H1 (cell line): Measurements from ENCODE around the gene SNAP25. TPM values are rescaled to one million over a fixed set of nuclear protein-coding genes. Genes with fewer than 3 reads are reported as not detected.

Experiments
- CREB1 ChIP-seq: IDR thresholded peaks from 2 replicates; pipeline ENCODE4 v1.6.1; 2012; ENCODE audit warnings: inconsistent platforms
- HDAC6 ChIP-seq: IDR thresholded peaks from one replicate; pipeline ENCODE4 v1.7.1; 2012; ENCODE audit warnings: low read depth, mild to moderate bottlenecking, inconsistent platforms, low read length, moderate library complexity
- JUN ChIP-seq: IDR thresholded peaks from 2 replicates; pipeline ENCODE4 v1.6.1; 2011; ENCODE audit warnings: low read depth, mild to moderate bottlenecking, improper control_type of control experiment, low read length
- KDM4A ChIP-seq: IDR thresholded peaks from one replicate; pipeline ENCODE4 v1.7.1; 2012; ENCODE audit warnings: low read depth, mild to moderate bottlenecking, moderate library complexity, low read length, inconsistent platforms; ENCODE audit not compliant: severe bottlenecking
- MAFK ChIP-seq: IDR thresholded peaks from 2 replicates; pipeline ENCODE4 v1.6.1; 2012; ENCODE audit warnings: low read depth, mild to moderate bottlenecking, improper control_type of control experiment, low read length
- NRF1 ChIP-seq: IDR thresholded peaks from 2 replicates; pipeline ENCODE4 v1.6.1; 2011; ENCODE audit warnings: mild to moderate bottlenecking, low read depth, low read length, improper control_type of control experiment
- RFX5 ChIP-seq: IDR thresholded peaks from 2 replicates; pipeline ENCODE4 v1.6.1; 2011; ENCODE audit warnings: low read depth, low read length, improper control_type of control experiment, borderline replicate concordance
- SIX5 ChIP-seq: IDR thresholded peaks from 2 replicates; pipeline ENCODE4 v1.6.1; 2011; ENCODE audit warnings: mild to moderate bottlenecking, low read depth, low read length
- SRF ChIP-seq: IDR thresholded peaks from 2 replicates; pipeline ENCODE4 v1.6.1; 2011; ENCODE audit warnings: mild to moderate bottlenecking, low read depth, low read length, moderate library complexity
- ZNF274 ChIP-seq: IDR thresholded peaks from 2 replicates; pipeline ENCODE4 v1.7.0; 2012; ENCODE audit warnings: low read length, borderline replicate concordance; ENCODE audit errors: extremely low read depth
- polyA plus RNA-seq, 7 experiments: library from polyadenylated mRNA; depleted of rRNA in 3 of 7; stranded (reverse) in 5 of 7; unstranded in 2 of 7; fragments of >200 nt in 5 of 7; fragments of 200-250 nt in 2 of 7; gene quantifications; 1 replicate in 5 of 7; 2 replicates in 1 of 7; 4 replicates in 1 of 7; pipeline versions ENCODE4 v1.2.1 to v1.2.3, GENCODE V29; 2011 to 2013; ENCODE audit warnings: missing spikeins in 2 of 7, mixed read lengths in 2 of 7
- total RNA-seq: library from RNA; stranded (reverse); fragmentation: NEBNext Ultra II Directional; extraction: Animal tissue kit (Norgen Biotek cat#: 25700); gene quantifications from 2 replicates; pipeline ENCODE4 v1.2.1, GENCODE V29; 2021
- TF ChIP-seq, protein P1 (sequence below): fragments of 300-600 bp; sonication (generic); IDR thresholded peaks from 2 replicates; pipeline ENCODE4 v1.7.1; 2012; ENCODE audit warnings: low read length, moderate library complexity, mild to moderate bottlenecking, inconsistent platforms; ENCODE audit not compliant: insufficient replicate concordance
- TF ChIP-seq, protein P2 (sequence below): IDR thresholded peaks from 2 replicates; pipeline ENCODE4 v1.6.1; 2011; ENCODE audit warnings: low read length, improper control_type of control experiment

The SNAP25 gene
- total and polyA plus RNA-seq, 2 of the 8 experiments (the other 6 are each of a cell fraction or from before 2014, with no cell fraction given), result 0.51 to 0.52 TPM

DNA sequence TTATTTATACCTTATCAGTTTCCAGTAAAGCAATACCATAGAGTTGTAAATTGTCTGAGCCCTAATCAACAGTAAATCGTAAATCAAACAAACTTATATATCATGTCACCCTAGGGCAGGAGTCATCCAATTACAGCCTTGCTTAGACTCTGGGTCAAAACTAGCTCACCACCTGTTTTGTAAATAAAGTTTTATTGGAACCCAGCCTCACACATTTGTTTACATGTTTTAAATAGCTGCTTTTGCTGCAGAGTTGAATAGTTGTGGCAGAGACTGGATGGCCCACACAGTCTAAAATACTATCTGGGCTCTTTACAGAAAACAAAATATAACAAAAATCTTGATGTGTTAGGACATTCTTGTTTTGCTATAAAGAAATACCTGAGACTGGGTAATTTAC, 121.0 kb downstream of the SNAP25 start (continued):
- TF ChIP-seq, protein P1, sequence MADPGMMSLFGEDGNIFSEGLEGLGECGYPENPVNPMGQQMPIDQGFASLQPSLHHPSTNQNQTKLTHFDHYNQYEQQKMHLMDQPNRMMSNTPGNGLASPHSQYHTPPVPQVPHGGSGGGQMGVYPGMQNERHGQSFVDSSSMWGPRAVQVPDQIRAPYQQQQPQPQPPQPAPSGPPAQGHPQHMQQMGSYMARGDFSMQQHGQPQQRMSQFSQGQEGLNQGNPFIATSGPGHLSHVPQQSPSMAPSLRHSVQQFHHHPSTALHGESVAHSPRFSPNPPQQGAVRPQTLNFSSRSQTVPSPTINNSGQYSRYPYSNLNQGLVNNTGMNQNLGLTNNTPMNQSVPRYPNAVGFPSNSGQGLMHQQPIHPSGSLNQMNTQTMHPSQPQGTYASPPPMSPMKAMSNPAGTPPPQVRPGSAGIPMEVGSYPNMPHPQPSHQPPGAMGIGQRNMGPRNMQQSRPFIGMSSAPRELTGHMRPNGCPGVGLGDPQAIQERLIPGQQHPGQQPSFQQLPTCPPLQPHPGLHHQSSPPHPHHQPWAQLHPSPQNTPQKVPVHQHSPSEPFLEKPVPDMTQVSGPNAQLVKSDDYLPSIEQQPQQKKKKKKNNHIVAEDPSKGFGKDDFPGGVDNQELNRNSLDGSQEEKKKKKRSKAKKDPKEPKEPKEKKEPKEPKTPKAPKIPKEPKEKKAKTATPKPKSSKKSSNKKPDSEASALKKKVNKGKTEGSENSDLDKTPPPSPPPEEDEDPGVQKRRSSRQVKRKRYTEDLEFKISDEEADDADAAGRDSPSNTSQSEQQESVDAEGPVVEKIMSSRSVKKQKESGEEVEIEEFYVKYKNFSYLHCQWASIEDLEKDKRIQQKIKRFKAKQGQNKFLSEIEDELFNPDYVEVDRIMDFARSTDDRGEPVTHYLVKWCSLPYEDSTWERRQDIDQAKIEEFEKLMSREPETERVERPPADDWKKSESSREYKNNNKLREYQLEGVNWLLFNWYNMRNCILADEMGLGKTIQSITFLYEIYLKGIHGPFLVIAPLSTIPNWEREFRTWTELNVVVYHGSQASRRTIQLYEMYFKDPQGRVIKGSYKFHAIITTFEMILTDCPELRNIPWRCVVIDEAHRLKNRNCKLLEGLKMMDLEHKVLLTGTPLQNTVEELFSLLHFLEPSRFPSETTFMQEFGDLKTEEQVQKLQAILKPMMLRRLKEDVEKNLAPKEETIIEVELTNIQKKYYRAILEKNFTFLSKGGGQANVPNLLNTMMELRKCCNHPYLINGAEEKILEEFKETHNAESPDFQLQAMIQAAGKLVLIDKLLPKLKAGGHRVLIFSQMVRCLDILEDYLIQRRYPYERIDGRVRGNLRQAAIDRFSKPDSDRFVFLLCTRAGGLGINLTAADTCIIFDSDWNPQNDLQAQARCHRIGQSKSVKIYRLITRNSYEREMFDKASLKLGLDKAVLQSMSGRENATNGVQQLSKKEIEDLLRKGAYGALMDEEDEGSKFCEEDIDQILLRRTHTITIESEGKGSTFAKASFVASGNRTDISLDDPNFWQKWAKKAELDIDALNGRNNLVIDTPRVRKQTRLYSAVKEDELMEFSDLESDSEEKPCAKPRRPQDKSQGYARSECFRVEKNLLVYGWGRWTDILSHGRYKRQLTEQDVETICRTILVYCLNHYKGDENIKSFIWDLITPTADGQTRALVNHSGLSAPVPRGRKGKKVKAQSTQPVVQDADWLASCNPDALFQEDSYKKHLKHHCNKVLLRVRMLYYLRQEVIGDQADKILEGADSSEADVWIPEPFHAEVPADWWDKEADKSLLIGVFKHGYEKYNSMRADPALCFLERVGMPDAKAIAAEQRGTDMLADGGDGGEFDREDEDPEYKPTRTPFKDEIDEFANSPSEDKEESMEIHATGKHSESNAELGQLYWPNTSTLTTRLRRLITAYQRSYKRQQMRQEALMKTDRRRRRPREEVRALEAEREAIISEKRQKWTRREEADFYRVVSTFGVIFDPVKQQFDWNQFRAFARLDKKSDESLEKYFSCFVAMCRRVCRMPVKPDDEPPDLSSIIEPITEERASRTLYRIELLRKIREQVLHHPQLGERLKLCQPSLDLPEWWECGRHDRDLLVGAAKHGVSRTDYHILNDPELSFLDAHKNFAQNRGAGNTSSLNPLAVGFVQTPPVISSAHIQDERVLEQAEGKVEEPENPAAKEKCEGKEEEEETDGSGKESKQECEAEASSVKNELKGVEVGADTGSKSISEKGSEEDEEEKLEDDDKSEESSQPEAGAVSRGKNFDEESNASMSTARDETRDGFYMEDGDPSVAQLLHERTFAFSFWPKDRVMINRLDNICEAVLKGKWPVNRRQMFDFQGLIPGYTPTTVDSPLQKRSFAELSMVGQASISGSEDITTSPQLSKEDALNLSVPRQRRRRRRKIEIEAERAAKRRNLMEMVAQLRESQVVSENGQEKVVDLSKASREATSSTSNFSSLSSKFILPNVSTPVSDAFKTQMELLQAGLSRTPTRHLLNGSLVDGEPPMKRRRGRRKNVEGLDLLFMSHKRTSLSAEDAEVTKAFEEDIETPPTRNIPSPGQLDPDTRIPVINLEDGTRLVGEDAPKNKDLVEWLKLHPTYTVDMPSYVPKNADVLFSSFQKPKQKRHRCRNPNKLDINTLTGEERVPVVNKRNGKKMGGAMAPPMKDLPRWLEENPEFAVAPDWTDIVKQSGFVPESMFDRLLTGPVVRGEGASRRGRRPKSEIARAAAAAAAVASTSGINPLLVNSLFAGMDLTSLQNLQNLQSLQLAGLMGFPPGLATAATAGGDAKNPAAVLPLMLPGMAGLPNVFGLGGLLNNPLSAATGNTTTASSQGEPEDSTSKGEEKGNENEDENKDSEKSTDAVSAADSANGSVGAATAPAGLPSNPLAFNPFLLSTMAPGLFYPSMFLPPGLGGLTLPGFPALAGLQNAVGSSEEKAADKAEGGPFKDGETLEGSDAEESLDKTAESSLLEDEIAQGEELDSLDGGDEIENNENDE, result no peak
- TF ChIP-seq SRF (no peak), KDM4A (no peak), MAFK (no peak), CREB1 (no peak), NRF1 (no peak), RFX5 (no peak), JUN (no peak), SIX5 (no peak), HDAC6 (no peak), ZNF274 (no peak)
- TF ChIP-seq, protein P2, sequence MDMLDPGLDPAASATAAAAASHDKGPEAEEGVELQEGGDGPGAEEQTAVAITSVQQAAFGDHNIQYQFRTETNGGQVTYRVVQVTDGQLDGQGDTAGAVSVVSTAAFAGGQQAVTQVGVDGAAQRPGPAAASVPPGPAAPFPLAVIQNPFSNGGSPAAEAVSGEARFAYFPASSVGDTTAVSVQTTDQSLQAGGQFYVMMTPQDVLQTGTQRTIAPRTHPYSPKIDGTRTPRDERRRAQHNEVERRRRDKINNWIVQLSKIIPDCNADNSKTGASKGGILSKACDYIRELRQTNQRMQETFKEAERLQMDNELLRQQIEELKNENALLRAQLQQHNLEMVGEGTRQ, result no peak
